Activated CD8-positive, alpha-beta memory T cell treated with anti-CD3 and anti-CD28 coated beads, Interleukin-2, amount 50 U/mL, for 24 hours (primary cell): Measurements from ENCODE around the gene MYD88.
A peak's percentile ranks its signal among the peaks of the same experiment; 100 is the strongest.

Experiments
- DNase-seq: peaks from one replicate; pipeline ENCODE4 v3.0.0-alpha.2; 2020; ENCODE audit errors: extremely low read depth

Gene MYD88

DNA sequence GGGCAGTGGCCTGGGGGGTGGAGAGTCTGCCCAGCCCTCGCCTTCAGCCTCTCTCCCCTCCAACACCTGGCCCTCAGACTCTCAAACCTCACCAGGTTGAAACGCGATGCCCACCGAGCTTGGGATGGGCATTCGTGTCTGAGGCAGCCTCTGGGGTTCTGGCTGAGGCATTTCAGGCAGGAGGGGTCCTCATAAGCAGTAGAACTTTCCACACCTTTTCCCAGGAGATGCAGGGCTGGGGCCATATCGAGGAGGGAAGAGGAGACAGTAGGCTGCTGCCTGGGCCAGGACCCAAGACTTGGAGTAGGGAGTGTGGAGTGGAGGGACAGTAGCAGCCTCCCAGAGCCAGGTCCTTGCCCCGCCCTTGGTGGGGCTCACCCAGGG is 26.1 kb upstream of the MYD88 start:
- DNase-seq, result no peak

DNA sequence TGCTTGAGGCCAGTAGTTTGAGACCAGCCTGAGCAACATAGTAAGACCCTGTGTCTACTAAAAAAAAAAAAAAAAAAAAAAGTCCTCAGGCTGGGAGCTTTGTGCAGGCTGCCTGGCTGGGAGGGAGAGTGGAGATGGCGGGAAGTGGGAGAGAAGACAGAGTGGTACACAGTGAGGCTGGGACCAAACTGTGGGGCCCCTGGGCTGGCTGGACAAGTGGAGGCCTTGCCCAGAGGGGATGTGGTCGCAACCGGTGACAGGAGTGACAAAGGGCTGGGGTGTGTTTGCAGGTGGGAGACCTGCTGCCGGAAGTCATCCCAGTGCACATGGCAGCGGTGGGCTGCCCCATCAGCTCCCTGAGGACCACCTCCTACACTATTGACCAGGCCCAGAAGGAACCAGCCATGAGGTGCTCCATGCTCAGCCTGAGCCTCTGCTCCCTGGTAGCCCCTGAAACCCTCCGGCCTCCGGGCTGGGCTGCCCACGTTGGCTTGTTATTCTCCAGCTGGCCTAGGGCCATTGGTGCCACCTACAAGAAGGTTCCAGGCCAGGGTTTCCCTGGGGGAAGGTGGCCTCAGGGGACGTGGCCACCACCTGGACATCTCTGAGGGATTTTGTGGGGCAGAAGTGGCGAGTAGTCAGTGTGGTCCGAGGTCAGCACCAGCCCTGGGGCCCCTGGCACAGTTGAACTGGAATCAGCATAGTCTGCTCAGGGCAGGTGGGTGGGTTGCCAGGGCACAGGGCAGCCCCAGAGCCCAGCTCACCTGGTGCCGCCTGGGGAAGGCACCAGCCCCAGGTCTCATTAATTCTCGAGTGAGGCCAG is 24.2 kb upstream of the MYD88 start:
- DNase-seq, result no peak

DNA sequence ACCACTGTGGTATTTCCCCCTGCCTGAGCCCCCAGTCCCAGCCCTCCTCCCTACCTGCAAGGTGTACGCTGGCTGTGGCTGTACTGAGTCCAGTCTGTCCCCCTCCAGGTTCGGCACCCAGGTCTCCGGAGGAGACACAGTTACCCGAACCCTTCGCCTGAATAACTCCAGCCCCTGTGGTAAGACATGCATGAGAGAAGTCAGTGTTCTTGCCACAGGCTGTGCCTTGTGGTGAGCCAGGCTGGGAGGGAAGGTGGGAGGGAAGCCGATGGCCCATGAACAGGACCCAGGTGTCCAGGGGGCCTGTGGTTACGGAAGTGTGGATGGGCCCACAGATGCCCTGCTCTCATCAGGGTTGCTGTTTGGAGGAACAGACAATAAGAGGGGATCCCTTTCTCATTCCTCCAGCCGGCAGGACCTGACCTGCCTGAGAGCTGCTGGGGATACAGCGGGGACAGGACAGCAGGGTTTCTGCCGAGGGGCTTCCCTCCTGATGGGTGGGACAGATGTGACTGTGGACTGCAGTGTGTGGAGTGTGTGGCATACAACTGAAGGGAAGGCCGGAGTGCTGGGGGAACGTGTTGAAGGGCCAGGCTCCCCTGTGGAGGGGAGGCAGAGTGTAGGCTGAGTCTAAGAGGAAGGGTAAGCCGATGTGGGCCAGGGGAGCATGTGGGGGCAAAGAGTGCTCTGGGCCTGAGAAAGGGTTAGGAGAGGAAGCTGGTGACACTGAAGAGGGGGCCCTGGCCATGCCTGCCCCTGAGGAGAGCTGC is 23.4 kb upstream of the MYD88 start:
- no peak for DNase-seq

DNA sequence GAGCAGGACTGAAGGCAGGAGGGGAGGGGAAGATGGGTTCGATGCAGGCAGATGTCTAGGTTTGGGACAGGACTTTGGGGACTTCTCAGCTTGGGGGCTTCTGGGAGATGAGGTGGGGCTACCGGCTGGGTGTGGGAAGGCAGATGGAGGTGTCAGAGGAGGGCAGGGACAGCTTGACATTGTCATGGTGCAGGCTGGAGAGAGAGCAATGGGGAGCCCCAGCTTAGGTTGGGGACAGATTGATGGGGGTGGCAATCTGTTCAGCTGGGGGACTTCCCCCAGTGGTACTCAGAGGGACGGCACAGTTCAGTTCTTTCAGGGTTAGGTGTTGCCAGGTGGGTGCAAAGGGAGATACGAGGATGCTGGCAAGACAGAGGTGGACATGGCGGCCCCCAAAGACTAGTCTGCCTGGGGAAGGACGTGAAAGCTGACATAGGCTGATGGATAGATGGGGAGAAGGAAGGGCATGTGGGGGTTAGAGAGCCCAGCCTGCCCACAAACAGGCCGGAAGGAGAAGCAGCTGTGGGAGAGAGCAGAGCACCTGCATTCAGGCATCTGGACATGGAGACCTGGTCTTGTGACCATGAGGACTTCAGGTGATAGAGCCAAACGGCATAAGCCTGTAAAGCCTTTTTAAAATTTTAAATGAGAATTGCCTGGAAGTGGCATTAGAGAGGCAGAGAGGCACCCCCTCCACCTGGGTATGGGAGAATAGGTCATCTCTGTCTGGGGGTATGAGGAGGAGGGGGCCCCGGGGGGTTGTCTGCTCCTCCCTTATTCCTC is 22.6 kb upstream of the MYD88 start:
- no peak for DNase-seq

DNA sequence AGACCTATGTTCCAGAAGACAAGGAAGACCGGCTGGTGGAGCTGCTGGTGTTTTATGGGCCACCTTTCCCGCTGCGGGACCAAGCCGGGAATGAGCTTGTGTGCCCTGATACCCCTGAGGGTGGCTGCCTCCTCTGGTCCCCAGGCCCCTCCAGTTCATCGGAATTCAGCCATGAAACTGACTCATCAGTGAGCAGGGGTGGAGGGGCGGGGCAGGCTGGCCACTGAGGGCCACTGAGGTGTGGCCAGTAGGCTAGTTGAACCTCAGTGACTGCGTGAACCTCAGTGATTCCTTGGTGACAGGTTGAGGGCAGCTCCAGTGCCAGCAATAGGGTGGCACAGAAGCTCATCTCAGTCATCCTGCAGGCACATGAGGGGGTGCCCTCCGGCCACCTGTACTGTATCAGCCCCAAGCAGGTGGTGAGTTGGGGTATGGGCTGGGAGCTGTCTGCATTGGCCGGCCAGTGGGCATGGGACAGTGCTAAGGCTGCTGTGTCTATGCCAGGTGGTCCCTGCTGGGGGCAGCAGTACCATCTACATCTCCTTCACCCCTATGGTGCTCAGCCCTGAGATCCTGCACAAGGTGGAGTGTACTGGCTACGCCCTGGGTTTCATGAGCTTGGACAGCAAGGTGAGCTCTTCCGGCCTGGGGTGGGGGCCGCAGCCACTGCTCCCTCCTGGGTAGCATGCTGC is 21.8 kb upstream of the MYD88 start:
- DNase-seq, result no peak

DNA sequence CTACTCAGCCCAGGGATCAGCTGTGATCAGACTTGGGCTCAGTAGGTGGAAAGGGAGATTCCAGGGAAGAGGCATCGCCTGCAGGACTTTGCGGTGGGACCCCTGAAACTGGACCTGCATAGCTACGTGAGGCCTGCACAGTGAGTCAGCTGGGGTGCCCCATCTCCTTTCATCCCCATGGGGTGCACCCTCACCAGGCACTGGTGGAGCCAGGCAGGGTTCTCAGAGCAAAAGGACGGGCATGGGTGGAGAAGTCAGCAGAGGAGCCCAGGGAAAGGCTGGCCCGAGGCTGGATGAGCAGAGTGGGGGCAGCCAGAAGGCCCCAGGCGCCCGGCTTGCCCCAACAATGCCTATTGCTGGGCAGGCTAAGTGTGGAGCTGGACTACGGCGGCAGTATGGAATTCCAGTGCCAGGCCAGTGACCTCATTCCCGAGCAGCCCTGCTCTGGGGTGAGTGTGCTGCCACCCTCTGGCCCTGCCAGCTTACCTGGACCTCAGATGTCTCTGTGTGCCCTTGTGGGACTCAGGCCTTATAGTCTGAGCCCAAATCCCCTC is 21.2 kb upstream of the MYD88 start:
- DNase-seq, result no peak

DNA sequence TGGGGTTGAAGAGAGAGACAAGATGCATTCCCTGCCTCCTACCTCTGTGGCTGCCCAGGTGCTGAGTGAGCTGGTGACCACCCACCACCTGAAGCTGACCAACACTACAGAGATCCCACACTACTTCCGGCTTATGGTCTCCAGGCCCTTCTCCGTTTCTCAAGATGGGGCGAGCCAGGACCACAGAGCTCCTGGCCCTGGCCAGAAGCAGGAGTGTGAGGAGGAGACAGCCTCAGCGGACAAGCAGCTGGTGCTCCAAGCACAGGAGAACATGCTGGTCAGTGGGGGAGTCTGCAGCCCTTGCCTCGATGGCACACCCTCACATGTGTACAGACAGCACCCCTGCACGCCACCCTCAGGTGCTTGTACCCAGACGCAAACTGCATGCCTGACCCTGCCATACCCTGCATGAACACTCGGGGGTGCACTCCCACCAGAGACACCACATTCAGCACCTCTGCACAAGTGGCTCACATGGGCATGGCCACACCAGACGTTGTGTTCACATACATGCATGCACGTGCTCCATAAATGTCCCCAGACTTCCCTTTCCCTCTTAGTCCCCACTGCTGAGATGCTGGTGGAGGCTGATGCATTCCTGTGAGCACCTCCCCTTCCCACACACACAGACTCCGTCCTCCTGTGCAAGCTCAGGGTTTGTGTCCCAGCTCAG is 20.6 kb upstream of the MYD88 start:
- DNase-seq, result peak; percentile 34

DNA sequence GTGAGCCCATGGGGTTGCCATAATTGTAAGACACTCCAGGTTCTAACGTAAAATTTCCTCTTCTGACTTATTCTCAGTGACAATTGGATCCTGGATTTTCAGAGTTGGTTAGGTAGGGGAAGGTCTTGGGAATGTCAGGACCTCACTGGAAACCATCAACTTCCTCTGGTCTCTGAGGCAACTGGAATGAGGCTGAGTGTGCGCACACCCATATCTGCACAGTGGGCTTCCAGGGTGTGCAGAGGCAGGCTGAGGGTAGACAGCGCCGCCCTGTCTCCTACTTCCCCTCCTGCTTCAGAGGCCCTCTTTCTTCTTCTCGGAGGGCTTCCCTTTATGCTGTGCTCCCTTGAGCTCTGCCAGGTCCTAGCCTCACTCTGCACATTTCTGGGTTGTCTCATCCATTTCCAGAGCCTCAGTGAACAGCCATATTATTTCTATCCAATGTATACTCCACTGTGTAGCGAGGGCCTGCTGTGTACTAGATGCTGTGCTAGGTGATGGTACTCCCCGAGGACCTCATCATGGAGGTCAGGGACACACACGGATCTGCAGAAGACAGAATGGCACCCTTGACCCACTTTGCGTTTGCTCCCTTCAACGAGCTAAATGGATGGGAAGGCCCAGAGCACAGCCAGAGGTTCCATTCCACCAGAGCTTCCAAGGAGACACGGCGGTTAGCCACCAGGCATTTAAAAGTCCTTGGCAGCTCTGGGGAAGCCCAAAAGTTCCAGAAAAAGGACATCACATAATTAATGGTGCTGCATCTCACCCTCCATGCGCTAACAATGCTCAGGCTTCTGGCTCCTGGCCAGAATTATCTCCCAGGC is 19.8 kb upstream of the MYD88 start:
- DNase-seq, result no peak

DNA sequence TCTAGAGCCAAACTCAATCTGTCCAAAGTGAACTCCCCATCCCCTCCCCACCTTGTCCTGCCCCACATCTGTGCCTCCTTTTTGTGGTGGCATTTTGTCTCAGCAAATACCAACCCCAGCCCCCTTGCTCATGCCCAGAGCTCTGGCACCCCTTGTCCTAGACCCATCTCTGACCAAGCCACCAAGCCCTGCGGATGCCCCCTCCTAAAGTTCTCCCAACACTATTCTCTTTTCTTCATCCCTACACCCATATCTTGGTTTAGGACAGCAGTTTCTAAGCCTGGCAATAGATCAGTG is 19.3 kb upstream of the MYD88 start:
- no peak for DNase-seq

DNA sequence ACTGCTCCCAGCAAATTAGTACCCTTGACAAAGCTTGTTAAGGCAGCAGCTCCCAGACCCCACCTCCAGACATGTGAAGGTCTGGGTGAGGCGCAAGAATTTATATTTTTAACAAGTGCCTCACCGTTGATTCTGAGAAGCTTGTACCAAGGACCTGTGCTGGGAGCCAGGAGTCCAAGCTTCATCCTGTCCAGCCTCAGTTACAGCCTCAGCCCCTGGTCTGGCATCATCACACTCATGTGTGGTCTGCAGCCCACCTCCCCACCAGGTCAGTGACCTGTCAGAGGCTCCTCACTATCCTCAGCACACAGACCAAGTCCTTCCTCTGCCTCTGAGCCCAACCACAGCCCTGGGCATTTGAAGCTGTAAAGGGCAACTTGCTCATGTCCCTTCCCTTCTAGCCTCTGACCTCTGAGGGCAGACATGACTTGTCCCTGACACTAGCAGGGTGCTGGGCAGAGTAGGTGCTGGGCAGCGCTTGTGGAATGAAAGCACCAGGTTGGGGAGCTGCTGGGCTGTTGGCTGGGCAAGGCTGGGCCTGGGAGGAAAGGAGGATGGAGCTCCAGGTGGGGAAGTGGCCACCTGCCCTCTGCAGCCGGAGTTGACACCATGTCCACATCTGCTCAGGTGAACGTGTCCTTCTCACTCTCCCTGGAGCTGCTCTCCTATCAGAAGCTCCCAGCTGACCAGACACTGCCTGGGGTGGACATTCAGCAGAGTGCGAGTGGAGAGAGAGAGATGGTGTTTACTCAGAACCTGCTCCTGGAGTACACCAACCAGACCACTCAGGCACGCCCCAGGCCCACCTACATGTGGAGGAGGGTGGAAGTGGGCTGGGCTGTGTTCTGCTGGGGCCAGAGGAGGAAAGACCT is 18.4 kb upstream of the MYD88 start:
- DNase-seq, result no peak

DNA sequence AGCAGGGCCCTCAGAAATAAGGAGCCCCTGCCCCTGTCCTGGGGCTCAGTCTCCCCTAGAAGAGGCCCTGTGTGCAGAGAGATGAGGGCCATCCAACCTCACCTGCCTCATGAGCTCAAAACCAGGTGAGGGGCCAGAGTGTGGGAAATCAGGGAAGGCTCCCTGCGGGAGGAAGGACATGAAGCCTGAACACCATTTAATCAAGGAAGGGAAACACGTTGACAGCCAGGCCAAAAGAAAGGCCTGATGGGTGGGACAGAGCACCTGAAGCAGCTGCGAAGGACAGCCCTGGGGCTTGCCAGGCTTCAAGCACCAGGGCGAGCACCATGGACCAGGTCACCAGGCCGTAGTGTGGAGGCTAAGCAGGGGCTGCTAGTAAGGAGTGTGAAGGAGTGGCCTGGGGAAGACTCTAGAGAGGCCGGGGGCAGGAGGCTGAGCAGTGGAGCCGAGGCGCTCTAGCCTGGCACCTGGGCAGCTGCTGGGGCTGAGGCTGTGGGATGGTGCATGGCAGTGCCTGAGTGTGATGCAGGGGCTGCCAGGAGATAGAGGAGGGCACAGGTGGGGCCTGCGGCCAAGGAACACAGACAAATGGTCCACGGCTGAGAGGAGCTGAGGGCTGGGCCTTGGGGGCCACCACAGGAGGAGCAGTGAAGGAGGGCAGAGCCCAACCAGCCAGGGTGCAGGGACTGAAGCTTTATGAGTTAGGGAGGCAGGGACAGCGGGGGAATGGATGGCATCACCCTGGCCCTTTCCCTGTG is 17.6 kb upstream of the MYD88 start:
- DNase-seq, result no peak

DNA sequence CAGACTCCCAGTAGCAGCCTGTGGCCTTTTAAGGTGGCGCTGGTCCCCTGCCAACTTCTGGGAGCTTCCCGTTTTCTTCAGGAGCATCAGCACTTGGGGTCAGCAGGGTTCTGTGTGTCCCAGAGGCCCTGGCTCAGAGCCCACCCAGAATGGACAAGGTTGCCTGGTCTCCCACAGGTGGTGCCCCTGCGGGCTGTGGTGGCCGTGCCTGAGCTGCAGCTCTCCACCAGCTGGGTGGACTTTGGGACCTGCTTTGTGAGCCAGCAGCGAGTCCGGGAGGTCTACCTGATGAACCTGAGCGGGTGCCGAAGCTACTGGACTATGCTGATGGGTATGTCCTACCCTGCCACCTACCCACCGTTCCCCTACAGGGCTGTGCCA is 17.0 kb upstream of the MYD88 start:
- DNase-seq, result no peak

DNA sequence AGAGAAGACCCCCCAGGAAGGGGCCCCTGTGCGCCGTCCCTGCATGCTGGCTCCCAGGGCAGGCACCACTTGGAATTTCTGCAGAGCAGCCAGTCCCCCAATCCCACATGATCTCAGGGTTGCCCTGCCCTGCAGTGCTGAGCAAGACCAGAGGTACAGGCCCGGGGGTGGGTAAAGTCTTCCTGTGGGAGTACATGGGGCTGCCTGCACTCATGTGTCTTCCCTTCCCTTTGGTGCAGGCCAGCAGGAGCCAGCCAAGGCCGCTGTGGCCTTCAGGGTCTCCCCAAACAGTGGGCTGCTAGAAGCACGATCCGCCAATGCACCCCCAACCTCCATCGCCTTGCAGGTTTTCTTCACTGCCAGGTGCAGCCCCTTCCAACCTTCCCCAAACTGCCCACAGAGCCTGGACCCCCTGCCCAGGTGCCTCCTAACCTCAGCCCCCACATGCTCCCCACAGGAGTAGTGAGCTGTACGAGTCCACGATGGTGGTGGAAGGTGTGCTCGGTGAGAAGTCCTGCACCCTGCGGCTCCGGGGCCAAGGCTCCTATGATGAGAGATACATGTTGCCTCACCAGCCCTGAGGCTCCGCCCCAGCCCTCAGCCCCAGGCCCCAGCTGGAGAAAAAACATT is 16.5 kb upstream of the MYD88 start:
- DNase-seq, result no peak

DNA sequence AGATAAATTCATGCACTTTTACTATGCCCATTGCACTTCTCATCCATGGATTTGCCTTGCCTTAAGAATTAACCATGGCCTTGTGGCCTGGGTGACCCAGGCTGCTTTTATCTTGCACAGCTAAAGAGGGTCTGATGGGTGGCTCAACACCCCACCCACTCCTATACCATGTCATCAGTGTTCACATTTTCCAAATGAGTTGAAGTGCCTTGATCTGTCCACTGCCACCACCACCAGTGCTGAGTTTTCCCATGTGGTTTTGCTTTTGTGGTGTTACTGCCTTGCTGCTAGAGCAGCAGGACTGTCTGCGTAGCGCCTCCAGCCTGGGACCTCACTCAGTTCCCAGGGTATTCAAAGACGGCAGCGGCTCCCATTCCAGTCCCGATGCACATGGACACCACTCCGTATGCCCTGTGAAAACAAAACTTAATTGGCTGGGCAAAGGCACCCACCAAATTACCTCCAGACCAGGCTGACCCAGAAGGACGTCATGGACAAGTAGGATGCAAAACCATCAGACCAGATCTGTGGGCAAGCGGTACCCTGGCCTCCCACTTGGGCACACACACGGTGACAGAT is 15.7 kb upstream of the MYD88 start:
- DNase-seq, result no peak

DNA sequence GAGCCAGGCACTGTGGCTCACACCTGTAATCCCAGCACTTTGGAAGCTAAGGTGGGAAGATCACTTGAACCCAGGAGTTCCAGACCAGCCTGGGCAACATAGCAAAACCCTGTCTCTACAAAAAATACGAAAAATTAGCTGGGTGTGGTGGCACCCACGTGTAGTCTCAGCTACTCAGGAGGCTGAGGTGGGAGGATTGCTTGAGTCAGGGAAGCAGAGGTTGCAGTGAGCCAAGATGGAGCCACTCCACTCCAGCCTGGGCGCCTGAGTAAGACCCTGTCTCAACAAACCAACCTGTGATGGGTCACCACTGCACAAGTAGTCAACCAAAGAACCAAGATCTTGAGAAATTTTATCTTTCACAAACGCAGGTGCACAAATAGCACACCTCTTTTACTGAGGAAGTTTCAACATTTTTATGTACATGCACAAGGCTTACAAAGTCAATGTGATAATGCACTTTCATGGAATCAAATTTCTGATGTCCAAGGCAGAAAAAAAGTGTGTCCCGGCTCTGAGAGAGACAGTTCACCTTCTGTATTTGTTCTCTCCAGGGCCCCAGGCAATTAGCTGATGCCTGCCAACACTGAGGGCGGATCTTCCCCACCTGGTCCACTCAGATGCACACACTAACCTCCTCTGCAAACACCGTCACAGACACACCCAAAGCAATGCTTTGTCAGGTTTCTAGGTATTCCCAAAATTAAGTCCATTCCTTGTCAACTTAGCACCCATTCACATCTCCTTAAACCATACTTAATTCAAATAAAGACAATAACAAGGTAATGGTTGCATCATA is 13.9 kb upstream of the MYD88 start:
- no peak for DNase-seq

DNA sequence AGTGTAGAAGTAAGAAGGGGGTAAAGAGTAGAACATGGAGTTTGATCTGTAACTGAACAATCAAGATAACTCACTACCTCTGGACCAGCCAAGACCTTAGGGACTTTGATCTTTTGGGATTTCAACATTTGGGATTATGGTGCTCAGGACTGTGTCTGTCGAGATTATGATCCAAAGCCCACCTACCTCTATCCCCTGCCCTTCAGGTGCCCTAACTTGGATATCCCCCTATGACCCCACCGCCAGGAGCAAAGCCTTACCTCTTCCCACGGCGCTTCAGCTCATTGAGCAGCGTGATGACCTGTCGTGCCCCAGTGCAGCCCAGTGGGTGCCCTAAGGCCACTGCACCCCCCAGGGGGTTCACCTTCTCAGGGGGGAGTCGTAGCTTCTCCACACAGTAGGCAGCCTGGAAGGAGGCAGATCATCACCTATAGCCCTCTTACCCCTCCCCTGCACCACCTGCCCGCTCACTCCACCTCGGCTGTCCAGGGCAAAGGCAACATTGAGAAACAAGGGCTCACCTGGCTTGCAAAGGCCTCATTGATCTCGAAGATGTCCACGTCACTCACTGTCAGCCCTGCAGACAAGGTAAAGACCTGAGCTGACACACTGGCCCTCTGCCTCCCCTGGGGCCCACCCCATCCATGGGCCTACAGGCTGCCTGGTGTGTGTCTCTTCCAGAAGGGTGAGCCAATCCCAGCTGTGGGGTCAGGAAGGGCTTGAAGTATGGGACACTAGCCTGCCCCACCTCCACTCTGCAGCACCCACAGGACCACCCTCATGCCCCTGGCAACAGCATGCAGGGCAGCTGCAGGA is 12.9 kb upstream of the MYD88 start:
- no peak for DNase-seq
